HL-60 (cell line): Measurements from ENCODE around the gene SEZ6.
A peak's percentile ranks its signal among the peaks of the same experiment; 100 is the strongest.

Source experiments
- DNase-seq, 2 experiments: peaks; one replicate each; pipeline ENCODE4 v3.0.0-alpha.2; 2010 to 2020; ENCODE audit warnings: low read depth in 1 of 2, low spot score in 1 of 2
- H3K27ac ChIP-seq: fragments of 250-450 bp; sonication (Bioruptor Pico); replicated peaks from 2 replicates; pipeline ENCODE4 v1.5.1; 2020; ENCODE audit warnings: mild to moderate bottlenecking, moderate library complexity
- H3K27me3 ChIP-seq: fragments of 250-450 bp; sonication (Bioruptor Pico); 2 replicates; pipeline ENCODE4 v1.5.1; 2021; ENCODE audit warnings: mild to moderate bottlenecking, moderate library complexity; ENCODE audit not compliant: insufficient read depth, poor library complexity, severe bottlenecking
- H3K4me3 ChIP-seq: replicated peaks from 2 replicates; pipeline ENCODE4 v1.5.1; 2011; ENCODE audit warnings: mild to moderate bottlenecking, control low read depth, low read length; ENCODE audit not compliant: insufficient read depth
- CTCF ChIP-seq: IDR thresholded peaks from one replicate; pipeline ENCODE4 v1.5.1; 2011; ENCODE audit warnings: low read length, control low read depth, inconsistent platforms; ENCODE audit not compliant: insufficient read depth
- GABPA ChIP-seq: IDR thresholded peaks from 2 replicates; pipeline ENCODE4 v1.6.1; 2012; ENCODE audit warnings: low read depth
- POLR2AphosphoS5 ChIP-seq: IDR thresholded peaks from 2 replicates; pipeline ENCODE4 v1.6.1; 2012; ENCODE audit warnings: low read depth
- REST ChIP-seq: IDR thresholded peaks from 2 replicates; pipeline ENCODE4 v1.6.1; 2012; ENCODE audit warnings: low read depth; ENCODE audit not compliant: insufficient replicate concordance
- SPI1 ChIP-seq: IDR thresholded peaks from 2 replicates; pipeline ENCODE4 v1.6.1; 2012; ENCODE audit warnings: low read depth, mild to moderate bottlenecking, borderline replicate concordance

Gene SEZ6

GRCh38 chr17:28951428-28951990, 54.3 kb downstream of the SEZ6 start, which contains the start of gene PHF12:
Gene PHF12, minus strand, starts transcription at chr17:28951518. Its CDS starts 558 bp downstream, at chr17:28950960.
- Histone ChIP-seq H3K4me3 (peak within 1 kb of the TSS; percentile 78), H3K27me3 (no peaks in the 10 kb centered on the region), H3K27ac (peak within 1 kb of the TSS; percentile 95)
- peak; percentile 98 to 100 for DNase-seq
- TF ChIP-seq POLR2AphosphoS5 (peak; percentile 66; the same call in 1 of the 2 replicates), REST (no peak)

- TF ChIP-seq REST = no peak
- TF ChIP-seq CTCF = no peak
- TF ChIP-seq POLR2AphosphoS5 = no peak
- no peak for TF ChIP-seq SPI1
- TF ChIP-seq GABPA = no peak
- Histone ChIP-seq H3K27me3 (no peaks in the 10 kb centered on the region), H3K4me3 (peak overlapping the region; percentile 78), H3K27ac (peak overlapping the region; percentile 91)
- no peak for DNase-seq
These were observed 54.9 kb downstream of the SEZ6 start for GRCh38 chr17:28950752-28951427.

GRCh38 chr17:28950017-28950751, 55.6 kb downstream of the SEZ6 start:
- TF ChIP-seq SPI1 (peak; percentile 62; the same call in 1 of the 2 replicates), CTCF (no peak), REST (no peak)
- peak; percentile 78 to 80 for DNase-seq
- H3K4me3 ChIP-seq = peak overlapping the region; percentile 78

More at GRCh38 chr17:28950017-28950751, 55.6 kb downstream of the SEZ6 start:
- H3K27ac ChIP-seq = peak overlapping the region; percentile 91
- no peaks in the 10 kb centered on the region for H3K27me3 ChIP-seq
